ENCODE data around the gene LTC4S.
A peak's percentile ranks its signal among the peaks of the same experiment; 100 is the strongest.
"Not testable (repeated sequence)": the region's sequence is repeated elsewhere in the genome, so short reads cannot be mapped to it uniquely, and the experiment has no call there.

The LTC4S gene

DNA sequence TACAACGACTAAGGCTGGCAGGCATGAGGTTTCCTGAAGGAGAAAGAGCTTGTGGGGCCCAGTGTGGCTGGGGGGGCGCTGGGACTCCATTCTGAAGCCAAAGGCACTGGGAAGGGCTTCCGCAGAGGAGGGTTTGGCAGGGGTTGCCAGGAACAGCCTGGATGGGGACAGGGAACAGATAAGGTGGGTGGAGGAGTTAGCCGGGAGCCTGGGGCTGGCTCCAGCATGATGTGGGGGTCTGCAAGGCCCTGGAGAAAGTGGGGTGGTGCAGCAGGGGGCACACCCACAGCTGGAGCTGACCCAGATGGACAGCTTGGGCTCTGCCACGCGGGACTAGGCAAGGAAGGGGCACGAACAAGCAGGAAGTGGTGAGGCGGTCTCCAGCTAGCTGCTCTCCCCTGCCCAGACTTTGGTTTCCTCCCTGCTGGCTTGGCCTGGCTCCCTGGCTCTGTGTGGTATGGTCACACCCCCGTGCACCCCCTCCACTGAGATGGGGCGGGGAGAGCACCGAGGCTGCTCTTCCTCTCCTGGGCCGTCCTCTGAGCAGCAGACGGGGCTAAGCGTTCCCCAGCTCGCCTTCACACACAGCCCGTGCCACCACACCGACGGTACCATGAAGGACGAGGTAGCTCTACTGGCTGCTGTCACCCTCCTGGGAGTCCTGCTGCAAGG, at the start of gene LTC4S:
TSS of gene LTC4S (plus strand) at position 519 of the 672 bp plus-strand sequence. CDS start at position 614, 95 bp downstream.
- DNase-seq (ENCODE audit: low spot score), result no peak

GRCh38 chr5:179744106-179744505, 49.7 kb upstream of the LTC4S start:
- DNase-seq (ENCODE audit: low spot score), result not testable (repeated sequence)

DNA sequence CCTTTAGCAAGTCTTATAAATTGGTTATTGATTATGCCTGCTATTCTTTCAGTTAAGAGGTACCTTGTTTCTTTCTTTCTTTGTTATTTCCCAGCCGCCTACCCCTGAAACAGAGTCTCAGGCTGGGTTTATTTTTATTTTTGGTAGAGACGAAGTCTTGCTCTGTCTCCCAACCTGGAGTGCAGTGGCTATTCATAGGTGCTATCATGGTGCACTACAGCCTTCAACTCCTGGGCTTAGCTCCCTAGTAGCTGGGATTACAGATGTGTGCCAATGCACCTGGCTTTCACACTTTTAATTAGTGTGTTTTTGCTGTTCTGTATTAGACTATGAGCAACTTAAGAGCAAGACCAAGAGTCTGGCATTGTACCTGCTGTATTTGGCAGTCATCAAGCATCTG, 46.9 kb upstream of the LTC4S start:
- no peak for DNase-seq (ENCODE audit: low spot score)

- no peak for DNase-seq (ENCODE audit: low spot score)
Observed at GRCh38 chr5:179747811-179748210, 46.0 kb upstream of the LTC4S start.

GRCh38 chr5:179749857-179750508, 43.8 kb upstream of the LTC4S start:
- DNase-seq (ENCODE audit: low spot score), result no peak

- DNase-seq (ENCODE audit: low spot score), result no peak
Observed at GRCh38 chr5:179753971-179754370, 39.8 kb upstream of the LTC4S start.

DNA sequence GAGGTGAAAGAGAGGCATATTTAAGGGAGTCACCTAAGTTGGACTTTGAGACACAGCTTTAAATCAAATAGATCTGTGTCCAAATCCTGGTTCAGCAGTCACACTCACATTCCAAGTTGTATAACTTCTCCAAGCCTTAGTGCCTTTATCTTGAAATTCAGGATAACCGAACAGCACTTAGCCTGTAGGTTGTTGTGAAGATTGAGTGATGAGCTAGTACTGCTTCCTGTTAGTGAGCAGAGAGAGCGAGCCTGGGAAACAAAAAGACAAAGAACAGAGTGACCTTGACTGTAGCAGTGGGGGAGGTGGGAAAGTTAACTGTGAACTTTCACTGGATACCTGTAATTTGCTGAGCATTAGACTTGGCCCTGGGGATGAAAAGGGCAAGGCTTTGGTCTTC, 38.8 kb upstream of the LTC4S start:
- no peak for DNase-seq (ENCODE audit: low spot score)

DNA sequence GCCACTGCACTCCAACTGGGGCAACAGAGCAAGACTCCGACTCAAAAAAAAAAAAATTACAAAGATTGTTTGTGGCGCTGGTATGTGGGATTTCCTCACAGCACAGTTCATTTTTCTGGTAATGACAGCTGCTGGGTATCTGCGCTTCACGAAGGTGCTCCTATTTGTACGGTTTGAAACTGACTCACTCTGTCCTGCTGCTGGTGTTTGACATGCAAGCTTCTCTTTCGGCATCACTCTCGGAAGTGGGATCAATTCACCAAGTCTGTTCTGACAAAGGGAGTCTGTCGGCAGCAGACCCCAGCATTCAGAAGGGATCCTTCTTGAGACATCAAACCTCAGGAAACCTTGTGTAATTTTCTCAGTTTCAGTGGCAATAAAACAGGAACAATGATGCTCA, 34.8 kb upstream of the LTC4S start:
- DNase-seq (ENCODE audit: low spot score), result no peak

DNA sequence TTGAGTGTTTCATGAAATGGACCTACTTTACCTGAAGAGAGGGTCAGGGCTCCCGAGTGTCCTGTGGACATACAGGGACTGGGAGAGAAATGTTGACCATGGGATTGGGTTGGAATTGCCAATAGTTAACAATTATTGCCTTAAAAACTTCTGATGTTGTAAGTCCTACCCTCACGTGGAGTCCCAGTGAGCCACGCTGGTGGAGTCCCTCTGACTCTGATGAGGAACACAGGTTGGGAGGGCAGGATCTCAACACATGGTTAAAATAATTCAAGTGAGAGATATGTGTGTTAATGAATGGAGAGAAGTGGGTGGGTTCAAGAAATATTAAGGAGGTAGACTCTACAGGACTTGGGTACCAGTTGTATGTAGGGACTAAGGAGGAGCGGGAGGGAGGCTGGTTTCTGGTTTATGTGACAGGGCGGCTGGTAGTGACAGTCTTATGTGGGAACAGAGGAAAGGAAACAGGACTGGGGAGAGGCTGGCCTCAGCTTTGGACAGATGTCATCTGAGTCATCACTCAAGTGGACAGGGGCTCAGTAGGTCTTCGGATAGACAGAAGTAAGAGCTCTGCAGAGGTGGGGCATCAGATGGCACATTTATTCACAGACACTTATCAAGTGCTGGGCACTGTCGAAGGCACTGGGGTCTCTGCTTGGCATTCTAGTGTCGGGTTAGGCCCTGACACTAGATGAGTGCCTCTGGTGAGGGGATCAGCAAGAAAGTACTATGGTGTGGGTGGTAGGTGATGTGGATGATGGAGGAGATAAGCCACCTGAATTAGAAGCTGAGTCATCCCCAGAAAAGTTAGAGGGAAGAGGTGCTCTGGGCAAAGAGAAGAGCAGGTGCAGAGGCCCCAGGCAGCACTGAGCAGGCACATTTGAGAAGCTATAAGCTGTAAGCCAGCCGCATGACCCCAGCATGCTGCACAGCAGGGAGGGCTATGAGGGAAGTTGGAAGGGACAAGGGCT, 33.9 kb upstream of the LTC4S start:
- DNase-seq (ENCODE audit: low spot score), result no peak

GRCh38 chr5:179762079-179762780, 31.6 kb upstream of the LTC4S start:
- no peak for DNase-seq (ENCODE audit: low spot score)

DNA sequence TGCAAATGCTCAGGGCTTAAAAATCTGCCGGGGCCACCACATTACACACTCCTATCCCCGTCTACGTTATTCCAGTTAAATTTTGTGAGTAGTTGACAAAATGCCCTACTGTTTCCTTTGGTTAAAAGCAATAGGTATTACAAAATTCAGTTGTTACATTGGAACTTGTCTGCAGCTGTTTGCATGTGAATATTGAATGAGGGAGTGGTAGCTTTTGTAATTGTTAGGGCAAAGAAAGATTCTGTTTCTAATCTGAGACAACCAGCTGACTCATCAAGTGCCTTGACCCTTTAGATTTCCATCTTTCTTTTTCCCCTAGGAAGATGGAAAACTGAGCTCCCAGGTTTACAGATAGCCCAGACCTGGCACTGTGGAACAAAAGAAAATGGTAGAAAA, 31.0 kb upstream of the LTC4S start:
- peak; percentile 56 for DNase-seq (ENCODE audit: low spot score)

DNA sequence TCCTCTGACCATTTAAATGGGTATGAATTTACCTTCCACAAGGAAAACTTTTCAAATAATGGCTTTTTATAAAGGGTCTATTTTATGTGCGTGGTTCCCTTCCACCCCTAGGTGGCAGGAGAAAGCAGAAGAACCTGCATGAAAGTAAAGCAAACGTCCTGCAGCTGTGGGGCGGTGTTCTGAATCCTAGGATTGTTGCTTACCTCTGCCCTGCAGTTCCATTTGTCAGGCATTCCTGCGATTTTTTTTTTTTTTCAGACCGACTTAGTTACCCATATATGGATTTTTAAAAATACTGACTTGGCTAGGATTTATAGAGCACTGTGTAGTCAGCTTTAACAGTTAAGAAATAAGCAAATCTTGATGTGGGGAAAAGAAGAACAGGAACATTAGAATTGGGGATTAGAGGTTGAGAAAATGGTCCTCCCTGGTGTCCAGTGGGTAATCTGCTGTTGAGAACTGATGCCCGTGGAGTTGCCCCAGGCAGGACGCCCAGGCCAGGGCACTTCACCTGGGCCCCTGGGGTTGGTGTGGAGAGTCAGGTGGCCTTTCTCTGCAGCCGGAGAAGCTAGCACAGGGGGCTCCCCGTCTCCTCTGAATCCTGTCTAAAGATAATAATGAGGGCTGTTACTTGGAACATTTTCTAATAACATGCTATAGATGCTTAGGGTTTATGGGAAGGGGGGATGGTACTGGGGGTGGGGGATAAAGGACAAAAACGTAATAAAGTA, 30.4 kb upstream of the LTC4S start:
- DNase-seq (ENCODE audit: low spot score), result peak; percentile 80

DNA sequence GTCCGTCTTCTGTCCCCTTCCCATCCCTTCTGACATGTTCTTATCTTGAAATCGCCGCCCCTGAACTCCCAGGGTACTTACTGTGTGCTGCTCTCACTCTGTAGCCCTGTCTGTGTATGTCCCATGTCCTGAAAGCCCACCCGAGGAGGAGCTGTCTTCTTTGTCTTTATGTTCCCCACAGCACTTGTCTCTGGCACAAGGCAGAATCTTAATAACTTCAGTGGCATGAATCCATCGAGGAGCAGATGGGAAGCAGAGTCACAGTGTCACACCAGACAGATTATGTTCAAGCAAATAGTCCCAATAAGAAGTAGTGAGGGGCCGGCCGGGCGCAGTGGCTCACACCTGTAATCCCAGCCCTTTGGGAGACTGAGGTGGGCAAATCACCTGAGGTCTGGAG, 29.7 kb upstream of the LTC4S start:
- no peak for DNase-seq (ENCODE audit: low spot score)

- peak; percentile 87 for DNase-seq (ENCODE audit: low spot score)
Observed at GRCh38 chr5:179765400-179765799, 28.4 kb upstream of the LTC4S start.

GRCh38 chr5:179766021-179766725, 27.6 kb upstream of the LTC4S start:
- DNase-seq (ENCODE audit: low spot score), result no peak

GRCh38 chr5:179766726-179767455, 26.9 kb upstream of the LTC4S start:
- no peak for DNase-seq (ENCODE audit: low spot score)

DNA sequence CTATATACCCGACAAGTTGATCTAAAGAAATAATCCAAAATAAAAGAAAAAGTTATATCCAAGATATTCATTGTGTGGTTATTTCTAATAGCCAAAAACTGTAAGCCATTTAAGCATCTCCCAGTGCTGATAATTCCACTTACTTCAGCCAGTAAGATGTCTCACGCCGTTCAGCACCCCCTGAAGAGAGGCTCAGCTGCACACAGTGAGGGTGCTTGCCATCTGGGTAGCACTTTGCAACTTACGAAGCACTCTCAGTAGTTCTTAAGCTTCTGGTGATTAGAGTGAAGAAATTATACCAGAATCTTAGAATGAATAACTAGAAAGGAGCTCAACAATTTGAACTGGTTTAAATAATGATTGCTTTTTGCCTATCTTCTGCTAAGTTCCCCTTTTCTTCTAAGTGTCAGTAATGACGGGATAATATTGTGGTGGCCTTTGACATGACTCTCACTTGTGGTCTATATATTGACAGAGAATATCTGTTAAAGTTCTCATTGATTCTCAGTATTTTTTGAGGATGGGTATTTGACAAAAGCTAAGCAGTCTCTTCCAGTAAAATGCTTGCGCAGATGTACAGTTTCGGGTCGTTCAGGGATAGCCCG, 26.2 kb upstream of the LTC4S start:
- no peak for DNase-seq (ENCODE audit: low spot score)

DNA sequence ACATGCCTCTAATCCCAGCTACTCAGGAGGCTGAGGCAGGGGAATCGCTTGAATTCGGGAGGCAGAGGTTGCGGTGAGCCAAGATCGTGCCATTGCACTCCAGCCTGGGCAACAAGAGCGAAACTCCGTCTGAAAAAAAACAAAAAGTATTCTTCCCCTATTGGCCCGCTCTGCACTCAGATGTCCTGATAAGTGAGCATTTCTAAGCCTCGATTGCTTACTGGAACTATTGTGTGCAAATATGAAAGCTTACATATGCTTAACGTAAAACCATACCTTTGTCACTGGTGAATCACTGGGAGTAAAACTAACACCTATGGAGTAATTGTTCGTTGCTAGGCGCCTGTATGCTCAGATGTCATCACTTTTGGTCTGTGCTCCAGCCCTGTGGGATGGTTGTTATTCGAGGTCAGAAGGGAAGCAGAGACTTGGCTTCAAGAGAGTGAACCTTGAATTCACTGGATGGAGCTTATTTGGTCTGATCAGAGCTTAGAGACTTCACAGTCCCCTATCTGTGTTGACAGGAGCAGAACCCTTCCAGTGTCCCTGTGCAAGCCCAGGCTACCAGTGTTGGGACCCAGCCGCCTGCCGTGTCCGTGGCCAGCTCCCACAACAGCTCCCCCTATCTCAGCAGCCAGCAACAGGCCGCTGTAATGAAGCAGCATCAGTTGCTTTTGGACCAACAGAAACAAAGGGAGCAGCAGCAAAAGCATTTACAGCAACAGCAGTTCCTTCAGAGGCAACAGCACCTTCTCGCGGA, 25.3 kb upstream of the LTC4S start:
- DNase-seq (ENCODE audit: low spot score), result no peak

DNA sequence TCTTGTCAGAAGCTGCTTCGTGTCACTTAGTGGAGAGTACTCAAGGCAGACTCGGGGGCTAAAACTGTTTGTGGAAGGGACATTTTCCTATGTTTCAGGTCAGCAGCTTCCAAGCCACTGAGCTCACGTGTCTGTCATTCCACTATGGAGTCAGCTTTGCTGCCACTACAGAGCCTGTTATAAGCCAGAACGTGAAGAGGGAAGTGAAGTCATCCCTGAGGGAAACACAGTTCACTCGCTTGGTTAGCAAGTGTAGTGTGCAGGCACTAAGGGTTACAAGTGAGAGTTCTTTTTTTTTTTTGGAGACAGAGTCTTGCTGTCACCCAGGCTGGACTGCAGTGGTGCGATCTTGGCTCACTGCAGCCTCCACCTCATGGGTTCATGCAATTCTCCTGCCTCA, 24.5 kb upstream of the LTC4S start:
- DNase-seq (ENCODE audit: low spot score), result no peak
